DMS 273 (cell line): ENCODE results near the gene GSTM5.
"Not testable (repeated sequence)": the region's sequence is repeated elsewhere in the genome, so short reads cannot be mapped to it uniquely, and the experiment has no call there.

Experiments
- DNase-seq: peaks from one replicate; lab custom pipeline; 2025; ENCODE audit not compliant: unreplicated experiment; lab: John Stamatoyannopoulos, UW

GSTM5 gene

GRCh38 chr1:109726728-109727373, 14.8 kb downstream of the GSTM5 start:
- DNase-seq: no peak

- no peak for DNase-seq
Measured at GRCh38 chr1:109728870-109729269, 16.8 kb downstream of the GSTM5 start.

GRCh38 chr1:109730666-109731065, 18.6 kb downstream of the GSTM5 start:
- no peak for DNase-seq

GRCh38 chr1:109732390-109732881, 20.4 kb downstream of the GSTM5 start:
- DNase-seq: no peak

GRCh38 chr1:109733236-109733870, 21.3 kb downstream of the GSTM5 start:
- DNase-seq: no peak

GRCh38 chr1:109739738-109740614, 27.9 kb downstream of the GSTM5 start:
- DNase-seq: peak; percentile 86

- no peak for DNase-seq
Measured at GRCh38 chr1:109740615-109741373, 28.7 kb downstream of the GSTM5 start, which contains the start of gene GSTM3. Gene GSTM3, minus strand, starts transcription at chr1:109741038. Its CDS starts 751 bp downstream, at chr1:109740287.

GRCh38 chr1:109748311-109748710, 36.3 kb downstream of the GSTM5 start:
- DNase-seq: not testable (repeated sequence)

- DNase-seq: no peak
Measured at GRCh38 chr1:109749221-109749620, 37.2 kb downstream of the GSTM5 start.

- DNase-seq: no peak
Measured at GRCh38 chr1:109750241-109750882, 38.3 kb downstream of the GSTM5 start.

- DNase-seq: no peak
Measured at GRCh38 chr1:109750920-109751319, 38.9 kb downstream of the GSTM5 start.

- no peak for DNase-seq
Measured at GRCh38 chr1:109751531-109752260, 39.6 kb downstream of the GSTM5 start.

- no peak for DNase-seq
Measured at GRCh38 chr1:109754738-109755137, 42.7 kb downstream of the GSTM5 start.

GRCh38 chr1:109756325-109756724, 44.3 kb downstream of the GSTM5 start:
- not testable (repeated sequence) for DNase-seq

GRCh38 chr1:109756848-109757521, 44.9 kb downstream of the GSTM5 start:
- DNase-seq: no peak

- DNase-seq: no peak
Measured at GRCh38 chr1:109757936-109758786, 46.1 kb downstream of the GSTM5 start.

GRCh38 chr1:109759513-109760334, 47.7 kb downstream of the GSTM5 start:
- no peak for DNase-seq
